Measurements from ENCODE around the gene TPGS1. TPM values are rescaled to one million over a fixed set of nuclear protein-coding genes. Genes with fewer than 3 reads are reported as not detected.

Gene TPGS1
- total RNA-seq, 1 donor from 2014 or later: 89.2 TPM

- H3K4me1 ChIP-seq: peaks cover 0 to 4% of the 10 kb centered on the region in 2 donors
- no peaks in the 10 kb centered on the region for H3K9me3 ChIP-seq
- no peak for DNase-seq (ENCODE audit: low spot score in 2 of 2)
- peaks cover 17% of the 10 kb centered on the region for H3K27me3 ChIP-seq
- TF ChIP-seq CTCF (IDR thresholded peaks at IDR 0.05): no peak
- H3K27ac ChIP-seq: no peak overlapping the region
- no peaks in the 10 kb centered on the region for H3K36me3 ChIP-seq
- intact Hi-C loops (cut with DNase I): no loop called here
- H3K4me3 ChIP-seq: no peak overlapping the region
Observed at GRCh38 chr19:498977-499623, 8.2 kb upstream of the TPGS1 start.

- intact Hi-C loops (cut with DNase I): loop anchor here (10.0 kb wide), 1 partner anchor 157 kb away; the partner anchor contains the start of gene MIER2
- no peak for DNase-seq (ENCODE audit: low spot score in 2 of 2)
- H3K27ac ChIP-seq: no peak overlapping the region
- H3K27me3 ChIP-seq: peaks cover 17% of the 10 kb centered on the region
- no peak for TF ChIP-seq CTCF (IDR thresholded peaks at IDR 0.05)
- H3K4me3 ChIP-seq: no peak overlapping the region
- peaks cover 0 to 4% of the 10 kb centered on the region in 2 donors for H3K4me1 ChIP-seq
- no peaks in the 10 kb centered on the region for H3K9me3 ChIP-seq
- H3K36me3 ChIP-seq: no peaks in the 10 kb centered on the region
Observed at GRCh38 chr19:501646-502045, 5.7 kb upstream of the TPGS1 start.

GRCh38 chr19:504616-505015, 2.7 kb upstream of the TPGS1 start:
- intact Hi-C loops (cut with DNase I): loop anchor here (10.0 kb wide), 1 partner anchor 160 kb away; the partner anchor contains the start of gene MIER2
- no peak overlapping the region for H3K27ac ChIP-seq
- DNase-seq (ENCODE audit: low spot score in 2 of 2): no peak
- H3K27me3 ChIP-seq: no peaks in the 10 kb centered on the region
- peaks cover 0 to 9% of the 10 kb centered on the region in 2 donors for H3K4me1 ChIP-seq
- peaks cover 4 to 5% of the 10 kb centered on the region in 2 donors for H3K36me3 ChIP-seq
- no peak for TF ChIP-seq CTCF (IDR thresholded peaks at IDR 0.05)
- H3K9me3 ChIP-seq: no peaks in the 10 kb centered on the region
- no peak overlapping the region for H3K4me3 ChIP-seq

GRCh38 chr19:506404-507285, 652 bp upstream of the TPGS1 start:
- peak overlapping the region; percentile 74 to 93 for H3K4me3 ChIP-seq
- no peaks in the 10 kb centered on the region for H3K27me3 ChIP-seq
- TF ChIP-seq CTCF (IDR thresholded peaks at IDR 0.05): peak; percentile 96 to 97 (median 96)
- intact Hi-C loops (cut with DNase I): loop anchor here (1.0 to 10.0 kb wide), 4 partner anchors 17 to 162 kb away; partner anchors contain the start of genes BSG, CDC34 and MIER2
- DNase-seq (ENCODE audit: low spot score in 2 of 2): peak; percentile 97 to 99
- peaks cover 0 to 9% of the 10 kb centered on the region in 2 donors for H3K4me1 ChIP-seq
- H3K9me3 ChIP-seq: no peaks in the 10 kb centered on the region
- peak overlapping the region; percentile 92 to 93 for H3K27ac ChIP-seq
- H3K36me3 ChIP-seq: peaks cover 4 to 6% of the 10 kb centered on the region in 2 donors

- Histone ChIP-seq H3K27me3 (no peaks in the 10 kb centered on the region), H3K4me1 (peaks cover 0 to 9% of the 10 kb centered on the region in 2 donors), H3K36me3 (peaks cover 4 to 6% of the 10 kb centered on the region in 2 donors), H3K9me3 (no peaks in the 10 kb centered on the region), H3K27ac (no peak overlapping the region), H3K4me3 (peak overlapping the region; percentile 92 to 93)
- TF ChIP-seq CTCF (IDR thresholded peaks at IDR 0.05): no peak
- intact Hi-C loops (cut with DNase I): loop anchor here (10.0 kb wide), 1 partner anchor 164 kb away; the partner anchor contains the start of gene MIER2
- no peak for DNase-seq (ENCODE audit: low spot score in 2 of 2)
Observed at GRCh38 chr19:508204-509150, 1.2 kb downstream of the TPGS1 start.

Measured in ascending aorta (tissue), 2 donors.